DND-41 (cell line): ENCODE data around the gene CCDC3.

Source experiments
- CTCF ChIP-seq: IDR thresholded peaks from 2 replicates; pipeline ENCODE4 v1.5.1; 2012; ENCODE audit warnings: borderline replicate concordance, low read length, moderate library complexity, mild to moderate bottlenecking; ENCODE audit not compliant: poor library complexity, severe bottlenecking; ENCODE audit errors: extremely low read depth
- EZH2 ChIP-seq: IDR thresholded peaks from 3 replicates; pipeline ENCODE4 v1.6.1; 2012; ENCODE audit warnings: borderline replicate concordance, low read depth, mild to moderate bottlenecking, moderate library complexity, low read length, inconsistent platforms; ENCODE audit not compliant: severe bottlenecking

- TF ChIP-seq CTCF (no peak), EZH2 (no peak)
Observed at GRCh38 chr10:12884851-12885250, 116.7 kb downstream of the CCDC3 start.
